Measurements from ENCODE around the gene RRAGC. TPM values are rescaled to one million over a fixed set of nuclear protein-coding genes. Genes with fewer than 3 reads are reported as not detected.
A peak's percentile ranks its signal among the peaks of the same experiment; 100 is the strongest.

The RRAGC gene
- total and polyA plus RNA-seq, 5 experiments from 2014 or later, result 5.6 to 26.4 (median 6.7) TPM

- no peak for ATAC-seq
- Mint-ChIP-seq H3K9me3 (no peaks in the 10 kb centered on the region), H3K27me3 (peaks cover 0 to 2% (median 0%) of the 10 kb centered on the region in 5 donors), H3K27ac (peak overlapping the region in 3 of 10 donors; percentile 11 to 69 (median 37)), H3K36me3 (peaks cover 0 to 2% (median 0%) of the 10 kb centered on the region in 3 donors), H3K4me1 (peaks cover 11 to 35% (median 31%) of the 10 kb centered on the region in 4 donors), H3K4me3 (peak overlapping the region in 1 of 10 donors; percentile 63)
- POLR2A ChIA-PET, result no interaction called here
- DNase-seq, result no peak
These were observed 16.2 kb upstream of the RRAGC start for GRCh38 chr1:38875811-38876210.

GRCh38 chr1:38873027-38873969 lies 13.7 kb upstream of the RRAGC start, which contains the start of gene MYCBP:
Gene MYCBP (minus strand): TSS chr1:38873348. CDS start chr1:38873305, 43 bp downstream.
- H3K27ac Mint-ChIP-seq, result peak within 1 kb of the TSS; percentile 70 to 97 (median 94)
- peak; percentile 97 to 99 for ATAC-seq
- POLR2A ChIA-PET, result interaction anchor here (0.7 to 1.9 kb wide), 6 partner anchors 8 to 159 kb away, joined by 3 to 14 read pairs (median 7); partner anchors contain the start of genes GJA9, NDUFS5 and RRAGC
- peak; percentile 95 to 99 (median 96) for DNase-seq
- peaks cover 0 to 2% (median 0%) of the 10 kb centered on the region in 3 donors for H3K36me3 Mint-ChIP-seq
- peak within 1 kb of the TSS; percentile 82 to 95 (median 93) for H3K4me3 Mint-ChIP-seq
- peaks cover 12 to 41% (median 35%) of the 10 kb centered on the region in 4 donors for H3K4me1 Mint-ChIP-seq
- no peaks in the 10 kb centered on the region for H3K9me3 Mint-ChIP-seq
- peaks cover 0 to 2% (median 0%) of the 10 kb centered on the region in 5 donors for H3K27me3 Mint-ChIP-seq

GRCh38 chr1:38872401-38873026 lies 12.9 kb upstream of the RRAGC start:
- Mint-ChIP-seq H3K27ac (peak overlapping the region; percentile 17 to 96 (median 92)), H3K27me3 (peaks cover 0 to 2% (median 0%) of the 10 kb centered on the region in 5 donors), H3K36me3 (peaks cover 0 to 8% (median 0%) of the 10 kb centered on the region in 3 donors), H3K9me3 (no peaks in the 10 kb centered on the region), H3K4me3 (peak overlapping the region; percentile 82 to 95 (median 93)), H3K4me1 (peaks cover 17 to 47% (median 41%) of the 10 kb centered on the region in 4 donors)
- DNase-seq, result peak in 6 of 10 donors; percentile 4 to 39 (median 27)
- ATAC-seq, result peak; percentile 11 to 14
- POLR2A ChIA-PET, result interaction anchor here (0.7 to 1.9 kb wide), 7 partner anchors 9 to 1819 kb away, joined by 3 to 14 read pairs (median 7); partner anchors contain the start of genes GJA9, NDUFS5 and RRAGC

GRCh38 chr1:38870996-38871395 lies 11.4 kb upstream of the RRAGC start:
- Mint-ChIP-seq H3K27me3 (peaks cover 0 to 2% (median 0%) of the 10 kb centered on the region in 5 donors), H3K27ac (peak overlapping the region in 3 of 10 donors; percentile 34 to 55 (median 38)), H3K36me3 (peaks cover 0 to 18% (median 0%) of the 10 kb centered on the region in 3 donors), H3K9me3 (no peaks in the 10 kb centered on the region), H3K4me1 (peaks cover 20 to 48% (median 41%) of the 10 kb centered on the region in 4 donors), H3K4me3 (peak overlapping the region in 3 of 10 donors; percentile 16 to 95 (median 21))
- POLR2A ChIA-PET, result interaction anchor here (0.6 to 1.8 kb wide), 4 partner anchors 12 to 1189 kb away, joined by 3 to 7 read pairs (median 5); partner anchors contain the start of gene RRAGC
- ATAC-seq, result no peak
- no peak for DNase-seq

- DNase-seq (no peak), ATAC-seq (no peak)
- Mint-ChIP-seq H3K4me1 (peaks cover 18 to 50% (median 39%) of the 10 kb centered on the region in 4 donors), H3K36me3 (peaks cover 0 to 39% (median 0%) of the 10 kb centered on the region in 3 donors), H3K27ac (no peak overlapping the region), H3K9me3 (no peaks in the 10 kb centered on the region), H3K4me3 (no peak overlapping the region), H3K27me3 (no peaks in the 10 kb centered on the region)
- POLR2A ChIA-PET, result no interaction called here
These were observed 7.6 kb upstream of the RRAGC start for GRCh38 chr1:38867208-38867607.

GRCh38 chr1:38865112-38865715 lies 5.6 kb upstream of the RRAGC start:
- DNase-seq (no peak), ATAC-seq (no peak)
- Mint-ChIP-seq H3K4me1 (peaks cover 18 to 50% (median 43%) of the 10 kb centered on the region in 4 donors), H3K9me3 (no peaks in the 10 kb centered on the region), H3K36me3 (peaks cover 0 to 38% (median 0%) of the 10 kb centered on the region in 3 donors), H3K27ac (peak overlapping the region in 1 of 10 donors; percentile 49), H3K4me3 (no peak overlapping the region), H3K27me3 (no peaks in the 10 kb centered on the region)
- POLR2A ChIA-PET, result no interaction called here

GRCh38 chr1:38860454-38860795 lies 853 bp upstream of the RRAGC start:
- ATAC-seq, result no peak
- H3K27ac Mint-ChIP-seq, result peak overlapping the region; percentile 67 to 99 (median 92)
- H3K4me1 Mint-ChIP-seq, result peaks cover 15 to 71% (median 54%) of the 10 kb centered on the region in 4 donors
- peaks cover 0 to 32% (median 2%) of the 10 kb centered on the region in 3 donors for H3K36me3 Mint-ChIP-seq
- no peaks in the 10 kb centered on the region for H3K9me3 Mint-ChIP-seq
- DNase-seq, result no peak
- peak overlapping the region; percentile 86 to 99 (median 96) for H3K4me3 Mint-ChIP-seq
- POLR2A ChIA-PET, result interaction anchor here (0.6 to 1.9 kb wide), 2 partner anchors 11 to 919 kb away, joined by 3 to 7 read pairs; no protein-coding TSS in a partner anchor
- no peaks in the 10 kb centered on the region for H3K27me3 Mint-ChIP-seq

- H3K36me3 Mint-ChIP-seq, result peaks cover 0 to 32% (median 7%) of the 10 kb centered on the region in 3 donors
- H3K9me3 Mint-ChIP-seq, result no peaks in the 10 kb centered on the region
- H3K4me1 Mint-ChIP-seq, result peaks cover 16 to 69% (median 58%) of the 10 kb centered on the region in 4 donors
- H3K27ac Mint-ChIP-seq, result peak overlapping the region; percentile 63 to 99 (median 88)
- ATAC-seq (peak; percentile 23 to 26), DNase-seq (peak in 8 of 10 donors; percentile 3 to 67 (median 30))
- POLR2A ChIA-PET, result interaction anchor here (0.5 to 1.9 kb wide), 8 partner anchors 11 to 1349 kb away, joined by 4 to 9 read pairs (median 6); partner anchors contain the start of genes MYCBP and NDUFS5
- H3K4me3 Mint-ChIP-seq, result peak overlapping the region; percentile 86 to 99 (median 96)
- no peaks in the 10 kb centered on the region for H3K27me3 Mint-ChIP-seq
These were observed 575 bp downstream of the RRAGC start for GRCh38 chr1:38858833-38859560.

- Mint-ChIP-seq H3K4me3 (no peak overlapping the region), H3K27ac (peak overlapping the region in 2 of 10 donors; percentile 40 to 61)
These were observed 6.8 kb downstream of the RRAGC start for GRCh38 chr1:38852780-38853179.

GRCh38 chr1:38848071-38848470 lies 11.5 kb downstream of the RRAGC start:
- POLR2A ChIA-PET, result interaction anchor here (0.6 kb wide), 1 partner anchor 18 kb away, joined by 6 read pairs; no protein-coding TSS in a partner anchor
- DNase-seq (no peak), ATAC-seq (no peak)
- Mint-ChIP-seq H3K4me3 (no peak overlapping the region), H3K36me3 (peaks cover 12 to 87% (median 32%) of the 10 kb centered on the region in 3 donors), H3K4me1 (peaks cover 8 to 22% (median 19%) of the 10 kb centered on the region in 4 donors), H3K27ac (peak overlapping the region in 2 of 10 donors; percentile 25 to 38), H3K27me3 (no peaks in the 10 kb centered on the region), H3K9me3 (no peaks in the 10 kb centered on the region)

More at GRCh38 chr1:38852780-38853179, 6.8 kb downstream of the RRAGC start:
- POLR2A ChIA-PET, result interaction anchor here (0.6 kb wide), 1 partner anchor 885 kb away, joined by 8 read pairs; no protein-coding TSS in a partner anchor
- H3K9me3 Mint-ChIP-seq, result no peaks in the 10 kb centered on the region
- H3K27me3 Mint-ChIP-seq, result no peaks in the 10 kb centered on the region
- H3K36me3 Mint-ChIP-seq, result peaks cover 0 to 77% (median 17%) of the 10 kb centered on the region in 3 donors
- peaks cover 5 to 40% (median 31%) of the 10 kb centered on the region in 4 donors for H3K4me1 Mint-ChIP-seq
- ATAC-seq (no peak), DNase-seq (no peak)

- peaks cover 12 to 84% (median 28%) of the 10 kb centered on the region in 3 donors for H3K36me3 Mint-ChIP-seq
- peak overlapping the region in 3 of 10 donors; percentile 3 to 48 (median 29) for H3K27ac Mint-ChIP-seq
- DNase-seq (no peak), ATAC-seq (no peak)
- H3K4me1 Mint-ChIP-seq, result peaks cover 9 to 17% (median 13%) of the 10 kb centered on the region in 4 donors
- H3K4me3 Mint-ChIP-seq, result no peak overlapping the region
- no peaks in the 10 kb centered on the region for H3K27me3 Mint-ChIP-seq
- POLR2A ChIA-PET, result no interaction called here
- H3K9me3 Mint-ChIP-seq, result no peaks in the 10 kb centered on the region
These were observed 13.4 kb downstream of the RRAGC start for GRCh38 chr1:38846210-38846609.

Data from naive thymus-derived CD8-positive, alpha-beta T cell (primary cell).